ENCODE data around the gene RARA. TPM values are rescaled to one million over a fixed set of nuclear protein-coding genes. Genes with fewer than 3 reads are reported as not detected.

Gene RARA
- total RNA-seq, 1 experiment from 2014 or later, result 25.4 TPM

DNA sequence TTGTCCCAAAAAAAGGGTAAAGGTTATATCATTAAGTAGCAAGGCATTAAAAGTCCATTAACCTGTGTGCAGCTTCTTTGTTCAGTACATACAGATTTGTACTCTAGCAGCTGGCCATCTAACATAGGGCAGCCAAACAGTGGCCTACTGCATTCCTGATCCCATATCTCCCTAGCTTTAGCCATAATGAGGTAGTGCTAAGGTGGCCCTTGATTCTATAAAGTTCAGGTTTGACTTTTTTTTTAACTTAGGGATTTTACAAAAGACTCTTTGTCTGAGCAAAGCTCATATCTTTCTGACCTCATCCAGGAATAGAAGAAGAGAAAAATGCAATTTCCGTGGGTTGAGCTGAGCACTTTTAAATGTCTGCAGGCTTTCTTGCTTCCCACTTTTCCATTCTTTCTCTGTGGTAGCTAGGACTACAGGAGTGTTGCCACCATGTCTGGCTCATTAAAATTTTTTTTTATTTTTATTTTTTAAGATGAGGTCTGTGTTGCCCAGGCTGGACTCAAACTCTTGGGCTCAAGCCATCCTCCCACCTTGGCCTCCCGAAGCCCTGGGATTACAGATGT is 40.8 kb upstream of the RARA start:
- POLR2A ChIA-PET (ENCODE audit: low non-redundant PET), result no interaction called here
- no TSS peak for BruUV-seq (replicated peaks)

GRCh38 chr17:40278414-40278813 is 30.6 kb upstream of the RARA start:
- ChIA-PET CTCF (no interaction called here), POLR2A (ENCODE audit: low non-redundant PET) (no interaction called here)
- BruUV-seq (replicated peaks), result TSS peak; percentile 19

More for the DNA sequence above, 40.8 kb upstream of the RARA start:
- H3K4me1 ChIP-seq (ENCODE audit: insufficient read depth, low read length, poor library complexity, severe bottlenecking), result no peaks in the 10 kb centered on the region
- H3K9me3 ChIP-seq (ENCODE audit: low read depth, low read length, poor library complexity, severe bottlenecking), result no peaks in the 10 kb centered on the region
- TF ChIP-seq EZH2 (IDR thresholded peaks at IDR 0.05; ENCODE audit: borderline replicate concordance, low read depth, low read length, poor library complexity, severe bottlenecking), result no peak
- TF ChIP-seq, protein P1, sequence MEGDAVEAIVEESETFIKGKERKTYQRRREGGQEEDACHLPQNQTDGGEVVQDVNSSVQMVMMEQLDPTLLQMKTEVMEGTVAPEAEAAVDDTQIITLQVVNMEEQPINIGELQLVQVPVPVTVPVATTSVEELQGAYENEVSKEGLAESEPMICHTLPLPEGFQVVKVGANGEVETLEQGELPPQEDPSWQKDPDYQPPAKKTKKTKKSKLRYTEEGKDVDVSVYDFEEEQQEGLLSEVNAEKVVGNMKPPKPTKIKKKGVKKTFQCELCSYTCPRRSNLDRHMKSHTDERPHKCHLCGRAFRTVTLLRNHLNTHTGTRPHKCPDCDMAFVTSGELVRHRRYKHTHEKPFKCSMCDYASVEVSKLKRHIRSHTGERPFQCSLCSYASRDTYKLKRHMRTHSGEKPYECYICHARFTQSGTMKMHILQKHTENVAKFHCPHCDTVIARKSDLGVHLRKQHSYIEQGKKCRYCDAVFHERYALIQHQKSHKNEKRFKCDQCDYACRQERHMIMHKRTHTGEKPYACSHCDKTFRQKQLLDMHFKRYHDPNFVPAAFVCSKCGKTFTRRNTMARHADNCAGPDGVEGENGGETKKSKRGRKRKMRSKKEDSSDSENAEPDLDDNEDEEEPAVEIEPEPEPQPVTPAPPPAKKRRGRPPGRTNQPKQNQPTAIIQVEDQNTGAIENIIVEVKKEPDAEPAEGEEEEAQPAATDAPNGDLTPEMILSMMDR (conservative IDR thresholded peaks at IDR 0.05; ENCODE audit: low read depth, low read length), result no peak
- intact Hi-C loops (cut with micrococcal nuclease; ENCODE audit: unreplicated experiment), result no loop called here
- H3K4me3 ChIP-seq (ENCODE audit: low read depth, low read length, poor library complexity, severe bottlenecking), result no peak overlapping the region
- H3K27me3 ChIP-seq (replicated peaks; ENCODE audit: insufficient read depth, low read depth, low read length, poor library complexity), result no peaks in the 10 kb centered on the region
- DNase-seq (ENCODE audit: low spot score), result no peak
- peaks cover 4% of the 10 kb centered on the region for H3K36me3 ChIP-seq (ENCODE audit: insufficient read depth, low read length, poor library complexity, severe bottlenecking)
- H3K27ac ChIP-seq (ENCODE audit: low read depth, low read length, poor library complexity, severe bottlenecking), result no peak overlapping the region
- CTCF ChIA-PET, result no interaction called here

GRCh38 chr17:40279402-40279801 is 29.6 kb upstream of the RARA start:
- intact Hi-C loops (cut with micrococcal nuclease; ENCODE audit: unreplicated experiment), result no loop called here
- no peak overlapping the region for H3K4me3 ChIP-seq (ENCODE audit: low read depth, low read length, poor library complexity, severe bottlenecking)
- H3K4me1 ChIP-seq (ENCODE audit: insufficient read depth, low read length, poor library complexity, severe bottlenecking), result no peaks in the 10 kb centered on the region
- no TSS peak for BruUV-seq (replicated peaks)
- TF ChIP-seq EZH2 (IDR thresholded peaks at IDR 0.05; ENCODE audit: borderline replicate concordance, low read depth, low read length, poor library complexity, severe bottlenecking), result no peak
- TF ChIP-seq, protein P1 (conservative IDR thresholded peaks at IDR 0.05; ENCODE audit: low read depth, low read length), result no peak
- H3K36me3 ChIP-seq (ENCODE audit: insufficient read depth, low read length, poor library complexity, severe bottlenecking), result peaks cover 7% of the 10 kb centered on the region
- ChIA-PET POLR2A (ENCODE audit: low non-redundant PET) (interaction anchor here (0.7 kb wide), 2 partner anchors 157 to 1411 kb away, joined by 7 to 10 read pairs; no protein-coding TSS in a partner anchor), CTCF (no interaction called here)
- peak; percentile 14 for DNase-seq (ENCODE audit: low spot score)
- H3K9me3 ChIP-seq (ENCODE audit: low read depth, low read length, poor library complexity, severe bottlenecking), result no peaks in the 10 kb centered on the region
- no peak overlapping the region for H3K27ac ChIP-seq (ENCODE audit: low read depth, low read length, poor library complexity, severe bottlenecking)
- no peaks in the 10 kb centered on the region for H3K27me3 ChIP-seq (replicated peaks; ENCODE audit: insufficient read depth, low read depth, low read length, poor library complexity)

More at GRCh38 chr17:40278414-40278813, 30.6 kb upstream of the RARA start:
- Histone ChIP-seq H3K4me3 (ENCODE audit: low read depth, low read length, poor library complexity, severe bottlenecking) (no peak overlapping the region), H3K36me3 (ENCODE audit: insufficient read depth, low read length, poor library complexity, severe bottlenecking) (peaks cover 15% of the 10 kb centered on the region), H3K27me3 (replicated peaks; ENCODE audit: insufficient read depth, low read depth, low read length, poor library complexity) (no peaks in the 10 kb centered on the region), H3K27ac (ENCODE audit: low read depth, low read length, poor library complexity, severe bottlenecking) (no peak overlapping the region), H3K9me3 (ENCODE audit: low read depth, low read length, poor library complexity, severe bottlenecking) (no peaks in the 10 kb centered on the region), H3K4me1 (ENCODE audit: insufficient read depth, low read length, poor library complexity, severe bottlenecking) (no peaks in the 10 kb centered on the region)
- no peak for DNase-seq (ENCODE audit: low spot score)
- intact Hi-C loops (cut with micrococcal nuclease; ENCODE audit: unreplicated experiment), result no loop called here
- TF ChIP-seq, protein P1 (conservative IDR thresholded peaks at IDR 0.05; ENCODE audit: low read depth, low read length), result no peak
- no peak for TF ChIP-seq EZH2 (IDR thresholded peaks at IDR 0.05; ENCODE audit: borderline replicate concordance, low read depth, low read length, poor library complexity, severe bottlenecking)

All from A673 (cell line).